ENCODE results near the gene EFHC1.
"Not testable (repeated sequence)": the region's sequence is repeated elsewhere in the genome, so short reads cannot be mapped to it uniquely, and the experiment has no call there.

The EFHC1 gene

GRCh38 chr6:52454556-52454955 lies 34.4 kb downstream of the EFHC1 start:
- DNase-seq, result no peak

DNA sequence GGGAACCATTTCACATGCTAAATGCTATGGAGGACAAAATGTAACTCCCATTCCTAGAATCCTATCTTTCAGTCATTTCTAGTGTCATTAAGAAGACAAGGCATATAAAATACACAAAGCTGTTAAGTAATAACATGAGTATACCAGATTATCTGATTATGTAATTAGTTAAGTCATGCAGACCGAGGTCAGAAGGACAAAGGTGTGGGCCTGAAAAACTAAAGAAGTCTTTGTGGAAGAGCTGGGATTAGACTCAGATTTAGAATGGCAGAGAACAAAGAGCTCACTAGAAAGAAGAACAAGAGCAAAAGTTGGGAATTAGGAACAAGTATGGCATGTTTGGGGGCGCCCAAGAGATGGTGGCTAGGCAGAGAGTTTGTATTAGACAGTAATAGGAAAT lies 37.0 kb downstream of the EFHC1 start:
- DNase-seq, result no peak

DNA sequence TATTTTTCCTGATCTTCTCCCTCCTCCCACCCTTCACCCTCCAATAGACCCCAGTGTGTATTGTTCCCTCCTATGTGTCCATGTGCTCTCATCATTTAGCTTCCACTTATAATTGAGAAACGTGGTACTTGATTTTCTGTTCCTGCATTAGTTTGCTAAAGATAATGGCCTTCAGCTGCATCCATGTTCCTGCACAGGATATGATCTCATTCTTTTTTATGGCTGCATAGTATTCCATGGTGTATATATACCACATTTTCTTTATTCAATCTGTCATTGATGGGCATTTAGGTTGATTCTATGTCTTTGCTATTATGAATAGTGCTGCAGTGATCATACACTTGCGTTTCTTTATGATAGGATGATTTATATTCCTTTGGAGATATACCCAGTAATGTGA lies 41.1 kb downstream of the EFHC1 start:
- DNase-seq, result not testable (repeated sequence)

- DNase-seq, result no peak
These were observed 54.0 kb downstream of the EFHC1 start for GRCh38 chr6:52474173-52474572.

- no peak for DNase-seq
These were observed 55.2 kb downstream of the EFHC1 start for GRCh38 chr6:52475307-52475706.

GRCh38 chr6:52482903-52483670 lies 62.9 kb downstream of the EFHC1 start:
- no peak for DNase-seq

DNA sequence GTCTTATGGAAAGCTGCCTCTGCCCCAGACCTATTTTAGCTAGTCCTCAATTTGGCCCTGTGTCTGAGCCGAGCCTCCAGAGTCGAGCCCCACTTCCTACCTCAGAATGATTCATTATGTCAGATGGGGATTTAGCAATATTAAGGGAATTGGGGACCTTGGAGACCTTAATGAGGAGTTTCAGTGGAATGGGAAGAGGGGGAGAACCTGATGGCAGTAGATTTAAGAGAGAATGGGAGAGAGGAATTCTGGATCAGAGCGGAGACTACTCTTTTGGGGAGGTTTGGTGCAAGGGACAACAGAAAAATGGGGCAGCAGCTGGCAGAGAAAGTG lies 63.5 kb downstream of the EFHC1 start:
- DNase-seq, result no peak

DNA sequence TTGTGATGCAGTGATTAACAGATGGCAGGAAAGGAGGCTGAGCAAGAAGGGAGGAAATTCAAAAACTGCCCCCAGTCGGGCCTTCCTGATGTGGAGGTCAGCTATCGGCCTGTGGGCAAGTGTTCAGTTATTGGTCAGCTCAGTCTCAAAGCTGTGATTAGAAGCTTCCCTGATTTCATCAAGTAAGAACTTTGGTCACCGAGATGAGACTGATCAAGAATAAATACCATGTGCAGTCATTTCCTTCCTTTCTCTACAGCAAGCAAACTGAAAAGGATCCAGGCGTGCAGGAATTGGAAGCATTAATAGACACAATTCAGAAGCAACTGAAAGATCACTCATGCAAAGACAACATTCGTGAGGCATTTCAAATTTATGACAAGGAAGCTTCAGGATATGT lies 69.7 kb downstream of the EFHC1 start:
- DNase-seq, result no peak

- no peak for DNase-seq
These were observed 71.3 kb downstream of the EFHC1 start for GRCh38 chr6:52491203-52492069.

DNA sequence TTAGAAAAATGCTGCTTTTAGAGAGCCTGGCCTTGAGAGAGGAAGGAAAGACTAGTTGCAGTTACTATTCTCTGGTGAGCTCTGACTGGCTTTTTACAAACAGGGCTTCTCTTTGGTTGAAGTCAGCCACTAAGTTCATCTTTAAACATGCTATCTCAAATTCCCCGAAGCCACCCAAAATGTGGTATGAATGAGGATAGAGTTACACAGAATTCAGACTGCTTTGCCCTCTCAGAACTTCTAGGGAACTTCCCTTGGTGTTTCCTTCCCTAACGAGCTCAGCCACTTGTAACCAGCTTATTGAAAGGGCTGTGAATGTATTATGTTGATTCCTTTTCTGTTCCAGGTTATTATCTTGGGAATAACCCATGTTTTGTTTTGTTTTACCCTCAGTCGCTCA lies 73.5 kb downstream of the EFHC1 start:
- no peak for DNase-seq

GRCh38 chr6:52494298-52495072 lies 74.3 kb downstream of the EFHC1 start:
- no peak for DNase-seq

GRCh38 chr6:52495922-52496321 lies 75.8 kb downstream of the EFHC1 start:
- no peak for DNase-seq

DNA sequence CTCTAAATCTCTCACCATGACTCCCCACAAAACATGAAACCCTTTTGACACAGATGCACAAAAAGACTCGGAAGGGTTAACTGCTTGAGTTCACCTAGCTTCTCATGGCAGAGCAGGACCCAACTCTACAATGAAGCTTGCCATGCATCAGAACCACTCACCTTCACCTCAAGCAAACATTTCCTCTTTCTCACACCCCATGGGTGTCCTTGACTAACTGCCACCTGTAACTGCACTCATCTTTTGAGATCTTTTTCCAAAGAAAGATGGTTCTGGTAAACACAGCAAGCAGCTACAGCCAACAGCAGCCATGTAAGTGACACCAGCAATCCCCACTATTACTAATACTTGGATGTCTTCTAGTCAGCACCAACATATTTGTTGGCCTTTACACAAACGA lies 76.5 kb downstream of the EFHC1 start:
- no peak for DNase-seq

DNA sequence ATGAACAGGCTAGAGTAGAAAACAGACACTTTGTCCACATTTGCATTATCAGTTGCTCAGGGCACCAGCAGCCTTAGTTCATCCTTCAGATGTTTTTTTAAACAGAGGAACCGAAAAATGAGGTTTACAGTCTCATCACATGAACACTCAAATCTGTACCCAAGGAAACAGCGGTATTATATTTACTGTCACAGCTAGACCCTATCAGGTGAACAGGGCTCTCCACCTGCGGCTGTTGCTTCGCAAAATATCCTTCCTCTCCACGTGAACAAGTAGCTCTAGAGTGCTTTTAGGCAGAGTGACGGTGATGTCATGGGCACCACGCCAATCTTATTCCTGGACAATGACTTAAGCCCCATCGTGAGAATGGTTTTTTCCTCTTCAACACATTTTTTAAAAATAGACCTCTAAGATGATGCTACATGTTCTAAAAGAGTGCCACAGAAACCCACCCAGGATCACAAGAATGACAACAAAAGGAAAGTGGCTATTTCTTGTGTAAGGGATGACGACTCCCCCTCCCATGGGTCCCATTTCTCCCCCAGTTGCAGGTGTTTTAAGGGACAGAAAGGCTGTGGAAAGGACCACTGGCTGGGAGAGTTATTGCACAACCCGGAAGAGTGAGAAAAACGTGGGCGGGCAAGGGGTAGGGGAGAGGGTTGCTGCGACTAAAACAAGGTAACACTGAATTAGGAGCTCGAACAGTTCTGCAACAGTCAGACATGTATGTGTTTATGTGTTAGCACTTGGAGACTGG lies 77.7 kb downstream of the EFHC1 start:
- DNase-seq, result no peak

DNA sequence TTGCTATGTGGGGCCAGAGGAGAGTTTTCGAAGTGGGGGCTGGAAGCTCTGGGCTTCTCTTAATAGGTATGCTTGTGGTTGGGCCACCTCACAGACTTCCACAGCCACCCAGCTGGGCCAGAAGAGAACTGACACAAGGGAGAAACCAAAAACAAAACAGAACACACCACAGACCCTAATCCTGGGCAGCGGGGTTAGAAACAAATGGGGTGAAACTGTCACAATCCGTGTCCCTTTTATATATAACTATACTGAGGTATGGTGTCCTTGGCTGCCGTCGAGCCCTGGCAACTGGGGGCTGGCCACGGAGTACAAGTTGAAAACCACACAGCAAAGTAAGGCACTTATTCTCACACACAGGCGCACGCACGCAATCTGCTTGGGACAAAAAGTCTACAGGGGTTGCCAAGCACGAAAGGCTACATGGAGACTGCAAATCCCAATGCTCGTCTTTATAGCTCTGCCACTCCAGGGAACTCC lies 78.4 kb downstream of the EFHC1 start:
- no peak for DNase-seq

GRCh38 chr6:52499026-52499425 lies 78.9 kb downstream of the EFHC1 start:
- DNase-seq, result no peak

- no peak for DNase-seq
These were observed 79.6 kb downstream of the EFHC1 start for GRCh38 chr6:52499681-52500236.

- DNase-seq, result no peak
These were observed 80.3 kb downstream of the EFHC1 start for GRCh38 chr6:52500238-52501129.

- DNase-seq, result no peak
These were observed 82.3 kb downstream of the EFHC1 start for GRCh38 chr6:52502306-52503029.

GRCh38 chr6:52503323-52503747 lies 83.2 kb downstream of the EFHC1 start:
- no peak for DNase-seq
